HG03460 (cell line): ENCODE measurements around the gene C2CD4D.
"Not testable (repeated sequence)": the region's sequence is repeated elsewhere in the genome, so short reads cannot be mapped to it uniquely, and the experiment has no call there.

Source experiments
- ATAC-seq: cut with Tn5 transposase; IDR thresholded peaks from one replicate; pipeline ENCODE4 v1.9.1; 2021; ENCODE audit not compliant: unreplicated experiment

Gene C2CD4D

GRCh38 chr1:151858886-151859665 is 19.5 kb upstream of the C2CD4D start:
- no peak for ATAC-seq

- no peak for ATAC-seq
These were observed 18.6 kb upstream of the C2CD4D start for GRCh38 chr1:151858030-151858746.

- no peak for ATAC-seq
These were observed 16.3 kb upstream of the C2CD4D start for GRCh38 chr1:151855933-151856332.

GRCh38 chr1:151855516-151855915 is 15.9 kb upstream of the C2CD4D start:
- not testable (repeated sequence) for ATAC-seq

- ATAC-seq, result no peak
These were observed 15.0 kb upstream of the C2CD4D start for GRCh38 chr1:151854658-151855057.

GRCh38 chr1:151853411-151853943 is 13.9 kb upstream of the C2CD4D start, which contains the start of gene THEM5:
Gene THEM5, minus strand, starts transcription at chr1:151853712. Its CDS starts 147 bp downstream, at chr1:151853565.
- no peak for ATAC-seq

GRCh38 chr1:151852733-151853132 is 13.1 kb upstream of the C2CD4D start:
- ATAC-seq, result no peak

- ATAC-seq, result no peak
These were observed 12.3 kb upstream of the C2CD4D start for GRCh38 chr1:151851886-151852285.

- ATAC-seq, result no peak
These were observed 10.3 kb upstream of the C2CD4D start for GRCh38 chr1:151849871-151850270.

- no peak for ATAC-seq
These were observed 9.5 kb upstream of the C2CD4D start for GRCh38 chr1:151849126-151849525.

GRCh38 chr1:151847867-151848596 is 8.4 kb upstream of the C2CD4D start:
- ATAC-seq, result no peak

- ATAC-seq, result no peak
These were observed 7.1 kb upstream of the C2CD4D start for GRCh38 chr1:151846686-151847237.

- ATAC-seq, result no peak
These were observed 6.5 kb upstream of the C2CD4D start for GRCh38 chr1:151846062-151846568.

GRCh38 chr1:151843398-151843797 is 3.8 kb upstream of the C2CD4D start:
- ATAC-seq, result no peak

GRCh38 chr1:151841141-151841540 is 1.5 kb upstream of the C2CD4D start:
- ATAC-seq, result no peak

GRCh38 chr1:151840421-151840820 is 801 bp upstream of the C2CD4D start:
- ATAC-seq, result no peak

- no peak for ATAC-seq
These were observed 573 bp downstream of the C2CD4D start for GRCh38 chr1:151839082-151839412.

GRCh38 chr1:151838222-151839081 is 1.2 kb downstream of the C2CD4D start:
- ATAC-seq, result no peak

GRCh38 chr1:151837884-151838221 is 1.8 kb downstream of the C2CD4D start:
- ATAC-seq, result no peak

GRCh38 chr1:151837197-151837596 is 2.4 kb downstream of the C2CD4D start:
- ATAC-seq, result no peak
